GM19372 (cell line): ENCODE measurements around the gene MCL1.

Experiments used
- ATAC-seq: cut with Tn5 transposase; IDR thresholded peaks from one replicate; pipeline ENCODE4 v1.9.1; 2021; ENCODE audit warnings: mild to moderate bottlenecking, low read depth, moderate library complexity; ENCODE audit not compliant: unreplicated experiment

Gene MCL1

GRCh38 chr1:150558761-150559655 is 20.4 kb downstream of the MCL1 start:
- ATAC-seq = no peak

GRCh38 chr1:150558303-150558704 is 21.1 kb downstream of the MCL1 start:
- no peak for ATAC-seq

GRCh38 chr1:150557813-150558212 is 21.6 kb downstream of the MCL1 start:
- no peak for ATAC-seq

GRCh38 chr1:150557065-150557600 is 22.3 kb downstream of the MCL1 start:
- ATAC-seq = no peak

GRCh38 chr1:150555971-150556865 is 23.2 kb downstream of the MCL1 start:
- ATAC-seq = no peak

- no peak for ATAC-seq
Measured at GRCh38 chr1:150555198-150555970, 24.0 kb downstream of the MCL1 start.

- no peak for ATAC-seq
Measured at GRCh38 chr1:150554086-150554452, 25.3 kb downstream of the MCL1 start.

GRCh38 chr1:150553392-150554085 is 25.9 kb downstream of the MCL1 start:
- no peak for ATAC-seq

GRCh38 chr1:150552911-150553289 is 26.5 kb downstream of the MCL1 start:
- no peak for ATAC-seq

GRCh38 chr1:150552128-150552910 is 27.1 kb downstream of the MCL1 start:
- no peak for ATAC-seq

- ATAC-seq = no peak
Measured at GRCh38 chr1:150551784-150552127, 27.7 kb downstream of the MCL1 start.

GRCh38 chr1:150551051-150551783 is 28.2 kb downstream of the MCL1 start:
- ATAC-seq = no peak

- ATAC-seq = no peak
Measured at GRCh38 chr1:150550222-150551050, 29.0 kb downstream of the MCL1 start.

- ATAC-seq = no peak
Measured at GRCh38 chr1:150549496-150550221, 29.8 kb downstream of the MCL1 start.

- ATAC-seq = no peak
Measured at GRCh38 chr1:150548632-150549495, 30.5 kb downstream of the MCL1 start, which contains the start of gene ADAMTSL4. Gene ADAMTSL4, plus strand, starts transcription at chr1:150549408. Its CDS starts 2,881 bp downstream, at chr1:150552289.

GRCh38 chr1:150548324-150548631 is 31.1 kb downstream of the MCL1 start:
- ATAC-seq = no peak
